ENCODE data around the gene ALPG.

The ALPG gene

GRCh38 chr2:232415138-232415690, 8.6 kb downstream of the ALPG start:
- no peak for DNase-seq (ENCODE audit: low read depth)
- H3K4me3 ChIP-seq (ENCODE audit: low read depth, low read length) = no peak overlapping the region
- TF ChIP-seq, protein P1, sequence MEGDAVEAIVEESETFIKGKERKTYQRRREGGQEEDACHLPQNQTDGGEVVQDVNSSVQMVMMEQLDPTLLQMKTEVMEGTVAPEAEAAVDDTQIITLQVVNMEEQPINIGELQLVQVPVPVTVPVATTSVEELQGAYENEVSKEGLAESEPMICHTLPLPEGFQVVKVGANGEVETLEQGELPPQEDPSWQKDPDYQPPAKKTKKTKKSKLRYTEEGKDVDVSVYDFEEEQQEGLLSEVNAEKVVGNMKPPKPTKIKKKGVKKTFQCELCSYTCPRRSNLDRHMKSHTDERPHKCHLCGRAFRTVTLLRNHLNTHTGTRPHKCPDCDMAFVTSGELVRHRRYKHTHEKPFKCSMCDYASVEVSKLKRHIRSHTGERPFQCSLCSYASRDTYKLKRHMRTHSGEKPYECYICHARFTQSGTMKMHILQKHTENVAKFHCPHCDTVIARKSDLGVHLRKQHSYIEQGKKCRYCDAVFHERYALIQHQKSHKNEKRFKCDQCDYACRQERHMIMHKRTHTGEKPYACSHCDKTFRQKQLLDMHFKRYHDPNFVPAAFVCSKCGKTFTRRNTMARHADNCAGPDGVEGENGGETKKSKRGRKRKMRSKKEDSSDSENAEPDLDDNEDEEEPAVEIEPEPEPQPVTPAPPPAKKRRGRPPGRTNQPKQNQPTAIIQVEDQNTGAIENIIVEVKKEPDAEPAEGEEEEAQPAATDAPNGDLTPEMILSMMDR (IDR thresholded peaks at IDR 0.05; ENCODE audit: insufficient read depth, low read depth, low read length, missing control alignments) = no peak

GRCh38 chr2:232415736-232416520, 9.3 kb downstream of the ALPG start:
- H3K4me3 ChIP-seq (ENCODE audit: low read depth, low read length) = no peak overlapping the region
- DNase-seq (ENCODE audit: low read depth) = no peak
- TF ChIP-seq, protein P1 (IDR thresholded peaks at IDR 0.05; ENCODE audit: insufficient read depth, low read depth, low read length, missing control alignments) = no peak

DNA sequence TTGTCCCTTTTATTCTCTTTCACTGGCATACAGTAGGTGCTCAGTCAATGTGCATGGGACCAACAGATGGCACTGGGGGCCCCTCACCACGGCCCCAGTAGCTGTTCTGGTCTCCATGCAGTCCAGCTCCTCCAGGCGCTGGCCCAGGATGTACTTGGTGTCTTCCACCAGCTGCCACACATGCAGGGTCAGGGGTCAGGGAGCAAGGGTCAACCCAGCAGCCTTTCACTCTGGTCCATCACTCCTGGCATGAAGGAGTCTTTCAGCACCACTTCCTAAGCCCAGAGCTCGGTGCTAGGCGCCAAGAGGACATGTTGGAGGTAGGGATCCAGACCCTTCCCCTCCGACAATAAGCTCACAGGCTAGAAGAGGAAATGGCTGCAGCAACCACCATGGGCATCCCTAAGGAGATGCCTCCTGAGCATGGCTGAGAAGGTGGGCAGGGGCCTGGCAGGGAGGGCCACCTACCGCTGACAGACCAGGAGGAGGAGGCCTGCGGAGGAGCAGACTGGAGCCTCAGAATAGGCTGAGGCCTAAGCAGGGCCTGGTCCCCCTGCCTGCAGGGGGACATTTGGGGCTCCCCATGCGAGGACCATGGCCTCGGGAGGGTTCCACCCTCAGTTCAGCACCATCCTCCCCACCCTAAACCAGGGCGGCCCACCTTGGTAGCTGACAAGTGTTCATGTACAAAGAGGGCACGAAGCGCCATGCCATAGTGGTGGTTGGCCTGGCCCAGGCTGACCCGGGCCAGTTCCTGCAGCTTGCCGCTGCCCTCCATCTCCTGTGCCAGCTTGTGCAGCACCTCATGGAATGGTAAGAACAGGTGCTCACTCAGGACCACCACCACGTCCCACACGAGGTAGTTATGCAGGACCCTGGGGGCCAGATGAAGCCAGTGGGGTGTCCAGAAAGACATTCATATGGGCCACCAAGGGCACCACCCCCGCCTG, 10.2 kb downstream of the ALPG start:
- no peak for DNase-seq (ENCODE audit: low read depth)
- H3K4me3 ChIP-seq (ENCODE audit: low read depth, low read length) = no peak overlapping the region
- TF ChIP-seq, protein P1 (IDR thresholded peaks at IDR 0.05; ENCODE audit: insufficient read depth, low read depth, low read length, missing control alignments) = no peak

GRCh38 chr2:232417489-232417888, 10.8 kb downstream of the ALPG start:
- no peak for DNase-seq (ENCODE audit: low read depth)
- TF ChIP-seq, protein P1 (IDR thresholded peaks at IDR 0.05; ENCODE audit: insufficient read depth, low read depth, low read length, missing control alignments) = no peak
- H3K4me3 ChIP-seq (ENCODE audit: low read depth, low read length) = no peak overlapping the region

DNA sequence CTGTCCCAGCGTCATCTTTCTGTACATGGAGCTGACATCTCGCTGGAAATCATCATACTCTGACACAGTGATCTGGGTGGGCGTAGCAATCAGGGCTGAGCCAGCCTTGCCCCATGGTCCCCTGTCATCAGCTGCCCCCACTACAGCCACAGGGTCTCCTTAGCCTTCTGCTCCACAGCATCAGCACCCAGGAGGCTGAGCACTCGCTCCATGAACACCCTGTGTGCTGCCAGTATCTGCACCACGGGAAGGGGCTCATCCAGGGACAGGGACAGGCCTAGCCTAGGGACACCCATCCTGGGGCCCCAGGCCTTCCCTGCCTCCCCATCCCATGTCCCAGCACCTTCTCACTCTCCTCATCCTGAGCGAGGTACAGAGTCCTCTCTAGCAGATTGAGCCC, 11.4 kb downstream of the ALPG start:
- no peak overlapping the region for H3K4me3 ChIP-seq (ENCODE audit: low read depth, low read length)
- TF ChIP-seq, protein P1 (IDR thresholded peaks at IDR 0.05; ENCODE audit: insufficient read depth, low read depth, low read length, missing control alignments) = no peak
- no peak for DNase-seq (ENCODE audit: low read depth)

DNA sequence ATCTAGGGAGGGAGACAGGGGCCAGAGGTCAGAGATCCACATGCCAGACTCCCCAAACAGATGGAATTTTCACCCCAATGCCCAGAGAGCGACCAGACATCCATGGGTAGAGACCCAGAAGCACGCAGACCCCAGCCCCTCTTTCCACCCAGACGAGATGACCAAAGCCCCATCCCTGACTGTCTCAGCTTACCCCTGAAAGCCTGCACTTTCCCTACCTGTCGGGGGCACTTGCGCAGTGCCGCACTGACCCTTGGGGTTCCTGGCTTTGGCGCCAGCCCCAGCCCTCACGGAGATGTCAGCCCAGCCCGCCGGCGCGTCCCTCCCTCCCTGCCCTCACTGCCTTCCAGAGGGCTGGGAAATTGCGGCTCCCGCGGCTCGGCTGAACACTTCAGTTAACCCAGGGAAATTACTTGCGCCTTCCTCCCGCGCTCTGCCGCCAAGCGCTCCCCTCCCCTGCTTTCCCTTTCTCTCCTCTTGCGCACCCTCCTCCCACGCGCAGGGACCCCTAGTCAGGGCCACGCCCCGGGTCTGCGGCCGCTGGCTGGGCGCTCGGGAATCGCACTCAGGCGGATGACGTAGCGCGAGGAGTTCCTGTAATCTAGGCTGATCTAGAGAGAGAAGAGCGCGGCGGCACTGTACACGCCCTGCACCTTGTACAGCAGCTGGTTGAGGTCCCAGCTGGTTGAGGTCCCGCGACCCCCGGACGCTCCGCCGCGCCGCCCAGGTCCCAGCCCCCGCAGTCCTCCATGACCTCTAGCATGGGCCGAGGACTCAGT, 12.0 kb downstream of the ALPG start:
- no peak overlapping the region for H3K4me3 ChIP-seq (ENCODE audit: low read depth, low read length)
- TF ChIP-seq, protein P1 (IDR thresholded peaks at IDR 0.05; ENCODE audit: insufficient read depth, low read depth, low read length, missing control alignments) = no peak
- no peak for DNase-seq (ENCODE audit: low read depth)

Data from GM12865 (cell line).